ENCODE measurements around the gene ECHDC3. TPM values are rescaled to one million over a fixed set of nuclear protein-coding genes. Genes with fewer than 3 reads are reported as not detected.

The ECHDC3 gene
- total and polyA plus RNA-seq, 2 of the 13 experiments (the other 11 are each of a cell fraction or from before 2014, with no cell fraction given), result not detected

- no peak for TF ChIP-seq U2AF2 (IDR thresholded peaks at IDR 0.05; ENCODE audit: low read depth, low read length)
- TF ChIP-seq TEAD3 (CRISPR knock-in tag; optimal IDR thresholded peaks at IDR 0.05; ENCODE audit: borderline replicate concordance), result peak; percentile 95
- TF ChIP-seq MXI1 (IDR thresholded peaks at IDR 0.05; ENCODE audit: borderline replicate concordance, low read depth, low read length), result peak; percentile 44; the same call in 1 of the 3 replicates
- TF ChIP-seq ZFP82 (CRISPR knock-in tag; IDR thresholded peaks at IDR 0.05; ENCODE audit: borderline replicate concordance), result no peak
- TF ChIP-seq SOX6 (IDR thresholded peaks at IDR 0.05), result no peak
- TF ChIP-seq SOX6 (CRISPR knock-in tag; IDR thresholded peaks at IDR 0.05), result no peak; the same call in 1 of the 2 replicates
- 0 out of 2 replicates have a peak, but pooled peaks have one; percentile 61 for TF ChIP-seq ATF5 (CRISPR knock-in tag; IDR thresholded peaks at IDR 0.05; ENCODE audit: low read depth)
- TF ChIP-seq ZNF589 (CRISPR knock-in tag; conservative IDR thresholded peaks at IDR 0.05), result no peak
- no peak for TF ChIP-seq HIVEP1 (CRISPR knock-in tag; IDR thresholded peaks at IDR 0.05)
- no peak for TF ChIP-seq ZNF20 (CRISPR knock-in tag; IDR thresholded peaks at IDR 0.05)
- 0 out of 2 replicates have a peak, but pooled peaks have one; percentile 12 for TF ChIP-seq MYC (CRISPR knock-in tag; IDR thresholded peaks at IDR 0.05; ENCODE audit: borderline replicate concordance)
- no peak for TF ChIP-seq ZNF615 (CRISPR knock-in tag; IDR thresholded peaks at IDR 0.05; ENCODE audit: borderline replicate concordance)
- TF ChIP-seq ASH2L (IDR thresholded peaks at IDR 0.05; ENCODE audit: insufficient read length, low read depth, low read length), result peak; percentile 21
- TF ChIP-seq ZNF343 (CRISPR knock-in tag; IDR thresholded peaks at IDR 0.05), result 0 out of 2 replicates have a peak, but pooled peaks have one; percentile 60
- TF ChIP-seq, protein P1, sequence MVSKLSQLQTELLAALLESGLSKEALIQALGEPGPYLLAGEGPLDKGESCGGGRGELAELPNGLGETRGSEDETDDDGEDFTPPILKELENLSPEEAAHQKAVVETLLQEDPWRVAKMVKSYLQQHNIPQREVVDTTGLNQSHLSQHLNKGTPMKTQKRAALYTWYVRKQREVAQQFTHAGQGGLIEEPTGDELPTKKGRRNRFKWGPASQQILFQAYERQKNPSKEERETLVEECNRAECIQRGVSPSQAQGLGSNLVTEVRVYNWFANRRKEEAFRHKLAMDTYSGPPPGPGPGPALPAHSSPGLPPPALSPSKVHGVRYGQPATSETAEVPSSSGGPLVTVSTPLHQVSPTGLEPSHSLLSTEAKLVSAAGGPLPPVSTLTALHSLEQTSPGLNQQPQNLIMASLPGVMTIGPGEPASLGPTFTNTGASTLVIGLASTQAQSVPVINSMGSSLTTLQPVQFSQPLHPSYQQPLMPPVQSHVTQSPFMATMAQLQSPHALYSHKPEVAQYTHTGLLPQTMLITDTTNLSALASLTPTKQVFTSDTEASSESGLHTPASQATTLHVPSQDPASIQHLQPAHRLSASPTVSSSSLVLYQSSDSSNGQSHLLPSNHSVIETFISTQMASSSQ (IDR thresholded peaks at IDR 0.05; ENCODE audit: low read depth), result no peak
- TF ChIP-seq, protein P1 (CRISPR knock-in tag; IDR thresholded peaks at IDR 0.05; ENCODE audit: borderline replicate concordance), result peak; percentile 56; the same call in 1 of the 2 replicates
- no peak for TF ChIP-seq SALL2 (CRISPR knock-in tag; IDR thresholded peaks at IDR 0.05)
These were observed 51.7 kb downstream of the ECHDC3 start (continued) for GRCh38 chr10:11793762-11794479.

Data from HepG2 (cell line).